ENCODE data around the gene MRPL36. TPM values are rescaled to one million over a fixed set of nuclear protein-coding genes. Genes with fewer than 3 reads are reported as not detected.

The MRPL36 gene
- total RNA-seq, 1 experiment from 2014 or later = 79.9 TPM

- no peak overlapping the region for H3K4me3 ChIP-seq (ENCODE audit: low read depth in 2 of 2, low read length in 2 of 2)
- POLR2A ChIA-PET = no interaction called here
- ATAC-seq (no peak), DNase-seq (ENCODE audit: low read depth, low spot score) (no peak)
- H3K27ac ChIP-seq (ENCODE audit: low read length) = no peak overlapping the region
- in situ Hi-C loops (cut with HindIII; ENCODE audit: low pct_unique_long_range_greater_than_20kb, low sequenced_read_pairs) (no loop called here), intact Hi-C loops (cut with micrococcal nuclease; ENCODE audit: unreplicated experiment) (no loop called here)
- TF ChIP-seq POLR2AphosphoS5 (IDR thresholded peaks at IDR 0.05; ENCODE audit: low read depth, low read length) = no peak
- TF ChIP-seq TCF7L2 (IDR thresholded peaks at IDR 0.05; ENCODE audit: low read depth, low read length) = no peak
- no peak for TF ChIP-seq REST (IDR thresholded peaks at IDR 0.05; ENCODE audit: insufficient read depth in 1 of 2, low read depth in 2 of 2, low read length in 1 of 2)
- TF ChIP-seq CTCF (IDR thresholded peaks at IDR 0.05) = no peak
- TF ChIP-seq SIN3A (IDR thresholded peaks at IDR 0.05; ENCODE audit: borderline replicate concordance, insufficient read depth, low read depth, low read length) = no peak
- H3K4me1 ChIP-seq (ENCODE audit: control insufficient read depth, insufficient read depth, low read length) = no peaks in the 10 kb centered on the region
- no peaks in the 10 kb centered on the region for H3K9me3 ChIP-seq (ENCODE audit: control insufficient read depth, insufficient read depth, low read depth, low read length)
- CTCF ChIA-PET = no interaction called here
- BruUV-seq (replicated peaks) = no TSS peak
- H3K27me3 ChIP-seq (ENCODE audit: control insufficient read depth, insufficient read depth, low read length) = no peaks in the 10 kb centered on the region; the same call in 1 of the 2 replicates
- no peaks in the 10 kb centered on the region for H3K36me3 ChIP-seq (ENCODE audit: control insufficient read depth, insufficient read depth, low read length)
These were observed 50.1 kb downstream of the MRPL36 start for GRCh38 chr5:1749346-1750124.

GRCh38 chr5:1748845-1749244, 50.8 kb downstream of the MRPL36 start:
- in situ Hi-C loops (cut with HindIII; ENCODE audit: low pct_unique_long_range_greater_than_20kb, low sequenced_read_pairs) (no loop called here), intact Hi-C loops (cut with micrococcal nuclease; ENCODE audit: unreplicated experiment) (no loop called here)
- no peak overlapping the region for H3K4me3 ChIP-seq (ENCODE audit: low read depth in 2 of 2, low read length in 2 of 2)
- H3K27me3 ChIP-seq (ENCODE audit: control insufficient read depth, insufficient read depth, low read length) = no peaks in the 10 kb centered on the region; the same call in 1 of the 2 replicates
- DNase-seq (ENCODE audit: low read depth, low spot score) (no peak), ATAC-seq (no peak)
- ChIA-PET POLR2A (no interaction called here), CTCF (no interaction called here)
- H3K36me3 ChIP-seq (ENCODE audit: control insufficient read depth, insufficient read depth, low read length) = no peaks in the 10 kb centered on the region
- TF ChIP-seq REST (IDR thresholded peaks at IDR 0.05; ENCODE audit: insufficient read depth in 1 of 2, low read depth in 2 of 2, low read length in 1 of 2) (no peak), POLR2AphosphoS5 (IDR thresholded peaks at IDR 0.05; ENCODE audit: low read depth, low read length) (no peak), CTCF (IDR thresholded peaks at IDR 0.05) (no peak), TCF7L2 (IDR thresholded peaks at IDR 0.05; ENCODE audit: low read depth, low read length) (no peak), SIN3A (IDR thresholded peaks at IDR 0.05; ENCODE audit: borderline replicate concordance, insufficient read depth, low read depth, low read length) (no peak)
- H3K27ac ChIP-seq (ENCODE audit: low read length) = no peak overlapping the region
- H3K4me1 ChIP-seq (ENCODE audit: control insufficient read depth, insufficient read depth, low read length) = no peaks in the 10 kb centered on the region
- H3K9me3 ChIP-seq (ENCODE audit: control insufficient read depth, insufficient read depth, low read depth, low read length) = no peaks in the 10 kb centered on the region
- BruUV-seq (replicated peaks) = no TSS peak
